ENCODE results near the gene PCDHA6.

DNA sequence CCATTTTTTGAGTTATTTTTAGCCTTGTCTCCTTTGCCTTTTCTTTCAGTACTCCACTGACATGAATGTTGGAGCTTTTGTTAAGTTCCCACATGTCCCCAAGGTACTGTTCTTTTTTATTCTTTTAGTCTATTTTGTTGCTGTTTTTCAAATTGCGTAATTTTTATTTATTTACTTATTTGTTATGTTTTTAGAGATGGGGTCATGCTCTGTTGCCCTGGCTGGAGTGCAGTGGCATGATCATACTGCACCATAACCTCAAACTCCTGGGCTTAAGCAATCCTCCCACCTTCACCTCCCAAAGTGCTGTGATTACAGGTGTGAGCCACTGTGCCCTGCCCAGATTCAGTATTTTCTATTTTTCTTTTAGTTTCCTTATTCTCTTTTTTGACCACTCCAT lies 47.2 kb upstream of the PCDHA6 start:
- TF ChIP-seq CTCF (IDR thresholded peaks at IDR 0.05; ENCODE audit: low read depth, low read length) (no peak), EZH2phosphoT487 (IDR thresholded peaks at IDR 0.05; ENCODE audit: low read depth) (no peak)
